AG09319 (cell line): ENCODE data around the gene NBPF15.
A peak's percentile ranks its signal among the peaks of the same experiment; 100 is the strongest.
"Not testable (repeated sequence)": the region's sequence is repeated elsewhere in the genome, so short reads cannot be mapped to it uniquely, and the experiment has no call there.

Source experiments
- DNase-seq: peaks from one replicate; pipeline ENCODE4 v3.0.0-alpha.2; 2010; ENCODE audit warnings: low read depth; ENCODE audit errors: extremely low read depth
- TF ChIP-seq, protein P1 (sequence below): IDR thresholded peaks from 2 replicates; pipeline ENCODE4 v1.5.1; 2011; ENCODE audit warnings: low read depth, mild to moderate bottlenecking, inconsistent platforms, low read length, moderate library complexity

The NBPF15 gene, protein sequence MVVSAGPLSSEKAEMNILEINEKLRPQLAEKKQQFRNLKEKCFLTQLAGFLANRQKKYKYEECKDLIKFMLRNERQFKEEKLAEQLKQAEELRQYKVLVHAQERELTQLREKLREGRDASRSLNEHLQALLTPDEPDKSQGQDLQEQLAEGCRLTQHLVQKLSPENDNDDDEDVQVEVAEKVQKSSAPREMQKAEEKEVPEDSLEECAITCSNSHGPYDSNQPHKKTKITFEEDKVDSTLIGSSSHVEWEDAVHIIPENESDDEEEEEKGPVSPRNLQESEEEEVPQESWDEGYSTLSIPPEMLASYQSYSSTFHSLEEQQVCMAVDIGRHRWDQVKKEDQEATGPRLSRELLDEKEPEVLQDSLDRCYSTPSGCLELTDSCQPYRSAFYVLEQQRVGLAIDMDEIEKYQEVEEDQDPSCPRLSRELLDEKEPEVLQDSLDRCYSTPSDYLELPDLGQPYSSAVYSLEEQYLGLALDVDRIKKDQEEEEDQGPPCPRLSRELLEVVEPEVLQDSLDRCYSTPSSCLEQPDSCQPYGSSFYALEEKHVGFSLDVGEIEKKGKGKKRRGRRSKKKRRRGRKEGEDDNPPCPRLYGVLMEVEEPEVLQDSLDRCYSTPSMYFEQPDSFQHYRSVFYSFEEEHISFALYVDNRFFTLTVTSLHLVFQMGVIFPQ

DNA sequence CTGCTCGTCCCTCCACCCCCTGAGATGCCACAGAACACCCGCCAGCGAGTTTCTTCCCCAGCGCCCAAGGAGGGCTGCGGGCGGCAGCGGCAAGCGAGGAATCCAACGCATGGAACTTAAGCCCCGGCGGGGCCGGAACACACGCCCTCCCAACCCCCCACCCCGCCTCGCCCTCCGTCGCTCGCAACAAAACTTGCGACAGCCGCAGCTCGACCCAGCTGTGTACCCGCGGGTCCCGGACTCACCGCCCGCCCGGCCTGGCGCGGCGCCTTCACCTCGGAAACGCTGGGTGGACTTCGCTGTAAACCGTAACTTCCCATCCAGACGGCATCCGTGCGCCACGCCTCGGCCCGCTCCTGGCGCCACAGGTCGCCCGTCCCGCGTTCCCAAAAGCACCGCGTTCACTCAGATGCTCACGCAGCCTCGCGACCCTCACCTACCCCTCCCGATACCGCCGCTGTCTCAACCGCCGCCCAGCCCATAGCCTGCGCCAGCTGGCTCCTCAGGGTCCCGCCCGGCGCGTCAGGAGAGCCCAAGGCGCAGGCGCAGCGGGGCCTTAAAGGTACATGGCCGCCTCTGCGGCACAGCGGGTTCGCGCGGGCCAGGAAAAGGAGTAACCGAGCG, at the start of gene NBPF15:
Gene NBPF15, minus strand, starts transcription at position 534 of the 624 bp plus-strand sequence. CDS start 21,666 bp downstream, outside the sequence.
- DNase-seq, result not testable (repeated sequence)

DNA sequence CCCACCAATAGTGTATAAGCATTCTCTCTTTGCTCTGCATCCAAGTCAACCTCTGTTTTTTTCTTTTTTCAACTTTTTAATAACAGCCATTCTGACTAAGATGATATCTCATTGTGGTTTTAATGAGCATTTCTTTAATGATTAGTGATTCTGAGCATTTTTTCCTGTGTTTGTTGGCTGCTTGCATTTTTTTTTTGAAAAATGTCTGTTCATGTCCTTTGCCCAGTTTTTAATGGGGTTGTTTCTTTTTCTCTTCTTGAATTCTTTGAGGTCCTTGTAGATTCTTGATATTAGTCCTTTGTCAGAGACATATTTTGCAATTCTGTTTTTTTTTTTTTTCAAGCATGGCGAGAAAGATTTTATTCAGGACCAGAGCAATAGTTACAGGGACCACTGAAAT, 35.0 kb upstream of the NBPF15 start:
- not testable (repeated sequence) for DNase-seq

DNA sequence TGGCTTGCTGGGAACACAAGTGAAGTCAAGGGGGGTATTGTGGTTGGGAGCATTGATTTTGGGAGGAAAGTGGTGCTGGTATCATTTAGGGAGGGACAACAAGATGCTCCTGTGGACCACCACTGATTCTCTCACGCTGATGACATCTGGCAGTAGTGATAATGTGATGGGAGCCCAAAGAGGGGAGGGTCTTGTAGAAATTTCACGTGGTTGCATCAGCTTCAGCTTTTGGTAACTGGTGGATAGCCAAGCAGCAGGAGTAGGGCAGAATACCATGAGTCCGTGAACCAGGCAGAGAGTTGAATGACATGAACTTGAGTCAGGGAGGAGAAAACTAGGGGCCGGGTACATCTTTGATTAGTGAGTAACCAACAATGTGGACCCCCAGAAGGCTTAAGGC, 32.7 kb upstream of the NBPF15 start:
- not testable (repeated sequence) for DNase-seq

DNA sequence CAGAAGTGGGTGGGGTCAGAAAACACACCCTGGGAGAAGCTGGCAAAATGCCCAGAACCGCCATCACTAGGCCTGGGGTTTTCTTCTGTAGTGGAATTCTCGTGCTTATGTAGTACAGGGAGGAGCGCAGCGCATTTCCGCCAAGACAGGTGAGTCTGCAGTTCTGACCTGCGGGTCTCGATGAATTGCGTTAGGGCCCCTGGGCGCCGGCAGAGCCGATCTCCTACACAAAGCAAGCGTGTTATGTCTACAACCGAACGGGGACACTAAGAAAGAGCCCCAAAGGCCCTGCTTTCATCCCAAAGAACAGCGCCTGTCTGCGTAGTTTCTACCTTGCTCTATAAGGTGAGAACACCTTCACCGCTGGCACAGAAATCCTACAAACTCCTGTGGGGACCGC, 28.9 kb upstream of the NBPF15 start:
- DNase-seq, result not testable (repeated sequence)

DNA sequence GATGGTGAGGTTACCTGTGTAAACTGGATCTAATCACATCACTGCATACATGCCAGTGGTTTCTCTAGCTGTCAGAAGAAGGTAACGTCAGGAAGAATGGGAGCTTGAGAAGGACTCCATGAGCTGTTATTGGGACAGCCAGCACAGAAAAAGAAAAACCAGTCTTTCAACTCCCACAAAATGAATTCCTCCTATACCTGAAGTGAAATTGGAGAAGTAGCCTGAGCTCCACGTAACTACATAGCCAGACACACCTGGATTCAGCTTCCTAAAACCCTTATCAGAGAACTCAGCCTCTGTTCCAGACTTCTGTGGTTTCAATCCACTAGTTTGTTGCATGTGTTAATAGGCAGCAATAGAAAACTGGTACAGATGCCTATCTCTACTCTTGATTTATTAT, 25.5 kb upstream of the NBPF15 start:
- not testable (repeated sequence) for DNase-seq

DNA sequence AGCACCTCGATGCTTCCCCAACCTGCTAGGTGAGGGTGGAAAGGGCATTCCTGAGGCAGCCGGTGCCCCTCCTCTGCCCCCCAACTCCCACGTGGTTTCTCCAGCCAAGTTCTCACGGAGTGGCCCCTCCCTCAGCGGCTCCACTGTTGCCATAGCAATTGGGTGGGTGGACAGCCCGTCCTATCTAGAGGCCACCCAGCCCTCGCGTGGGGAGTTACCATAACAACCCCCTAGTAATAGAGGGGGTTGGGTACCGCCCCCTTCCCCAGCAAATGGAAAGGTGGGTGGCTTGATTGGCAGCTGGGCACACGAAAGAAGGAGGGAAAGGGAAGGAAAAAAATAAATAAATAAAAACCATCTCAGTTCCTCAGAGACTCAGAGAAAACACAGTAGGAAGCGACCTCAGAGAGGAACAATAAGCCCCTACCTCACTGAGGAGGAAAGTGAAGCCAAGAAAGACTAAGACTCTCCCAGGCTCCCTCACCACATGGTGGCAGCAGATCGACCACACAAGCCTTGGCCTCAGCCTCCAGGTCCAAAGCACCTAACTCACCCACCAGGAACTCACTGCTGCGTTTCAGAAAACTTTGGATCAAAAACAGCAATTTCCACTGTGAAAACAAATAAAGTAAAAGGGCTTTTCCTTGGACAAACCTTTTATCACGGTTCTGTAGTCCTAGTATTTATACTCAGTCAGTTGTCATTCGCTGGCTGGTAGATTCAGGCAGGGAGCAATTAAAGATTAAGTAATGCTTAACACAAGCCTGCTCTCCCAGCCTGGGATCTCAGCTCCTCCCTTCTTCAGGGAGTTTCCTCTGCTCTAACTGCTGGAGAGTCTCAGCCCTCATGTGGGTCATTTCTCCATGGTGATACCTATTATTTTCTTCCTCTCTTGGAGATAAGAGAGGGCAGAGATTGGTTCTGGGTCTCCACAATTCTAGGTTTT, 23.9 kb upstream of the NBPF15 start:
- DNase-seq, result not testable (repeated sequence)

DNA sequence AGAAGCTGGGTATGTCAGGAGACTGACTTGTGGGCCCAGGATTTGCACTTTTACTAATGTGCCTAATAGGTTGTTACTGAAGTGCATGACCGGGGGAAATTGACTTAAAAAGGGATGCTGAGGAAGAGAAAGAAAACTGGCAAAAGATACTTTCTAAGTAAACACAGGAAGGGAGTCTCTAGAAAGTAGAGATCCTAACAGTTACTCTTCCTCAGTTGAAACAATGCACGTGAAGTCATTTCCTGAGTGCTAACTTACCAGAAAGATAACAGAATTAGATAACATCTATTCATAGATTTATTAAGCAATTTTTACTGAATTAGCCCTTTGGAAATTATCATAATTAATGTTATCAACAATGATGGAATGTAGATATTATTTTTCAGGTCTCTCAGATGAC, 12.4 kb upstream of the NBPF15 start:
- DNase-seq, result not testable (repeated sequence)

DNA sequence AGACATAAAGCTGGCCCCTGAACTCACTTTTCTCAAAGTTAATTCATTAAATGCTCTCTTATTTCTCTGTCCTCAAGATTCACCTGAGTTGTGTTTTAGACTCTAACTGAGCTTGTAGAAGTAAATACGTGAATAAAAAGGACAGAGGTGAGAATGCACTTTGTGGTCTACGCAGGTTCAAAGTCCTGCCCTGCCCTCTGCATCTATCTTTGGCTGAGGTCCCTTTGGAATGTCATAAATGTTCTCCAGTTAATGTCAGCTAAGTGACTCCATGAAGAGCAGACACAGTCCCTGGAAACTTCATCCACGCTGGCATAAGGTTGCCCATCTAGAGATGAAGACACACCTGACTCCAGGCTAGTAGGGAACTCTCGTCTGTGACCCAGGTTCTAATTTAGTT, 10.0 kb upstream of the NBPF15 start:
- DNase-seq, result not testable (repeated sequence)

DNA sequence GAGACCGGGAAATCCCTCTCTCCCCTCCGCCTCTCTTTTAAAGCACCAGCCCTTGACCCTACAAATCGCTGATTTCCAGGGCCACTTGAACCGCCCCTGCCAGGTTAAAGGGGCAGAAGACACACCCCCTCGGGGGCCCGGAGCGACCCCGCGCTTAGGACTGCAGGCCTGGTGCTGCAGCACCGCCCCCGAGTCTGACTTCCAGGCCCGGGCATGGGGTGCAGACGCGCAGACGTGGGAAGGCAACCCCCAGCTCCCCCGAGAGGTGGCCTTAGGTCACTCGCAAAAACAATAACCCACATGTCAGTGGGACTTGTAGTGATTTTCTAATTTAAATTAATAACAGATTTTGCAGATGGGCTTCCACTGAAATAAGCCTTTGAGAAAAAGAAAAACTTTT, 309 bp upstream of the NBPF15 start:
- not testable (repeated sequence) for DNase-seq

DNA sequence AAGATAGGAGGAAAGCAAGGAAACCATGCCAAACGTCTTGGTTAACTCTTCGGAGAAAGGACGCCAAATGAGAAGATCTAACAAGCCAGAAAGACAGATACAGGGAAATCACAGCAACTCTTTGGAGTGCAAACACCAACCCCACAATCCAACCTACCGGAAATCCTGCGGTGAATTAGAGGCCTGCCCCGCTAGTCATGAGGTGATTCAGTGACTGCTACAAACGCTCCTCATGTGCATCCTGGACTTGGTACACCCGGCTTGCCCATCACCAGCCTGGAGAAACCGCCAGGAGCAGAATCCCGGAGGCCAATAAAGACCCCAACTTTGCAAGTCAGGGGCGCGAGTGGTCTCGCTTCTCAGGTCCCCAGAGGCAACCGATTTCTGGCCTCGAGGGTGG, 783 bp downstream of the NBPF15 start:
- DNase-seq, result not testable (repeated sequence)

DNA sequence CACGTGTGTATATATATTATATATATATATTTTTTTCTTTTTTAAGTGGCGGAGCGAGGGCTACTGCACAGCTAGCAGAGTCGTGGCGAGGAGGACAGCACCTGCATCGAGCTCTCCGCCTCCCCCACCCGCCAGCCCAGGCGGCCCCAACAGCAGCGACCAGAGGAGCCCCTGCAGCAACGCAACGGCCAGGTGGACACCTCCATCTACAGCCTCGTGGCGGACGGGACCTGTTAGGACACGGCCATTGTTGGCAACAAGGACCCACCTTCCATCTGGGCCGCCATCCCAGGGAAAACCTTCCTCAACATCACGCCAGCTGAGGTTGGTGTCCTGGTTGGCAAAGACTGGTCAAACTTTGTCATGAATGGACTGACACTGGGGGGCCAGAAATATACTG, 19.1 kb downstream of the NBPF15 start:
- not testable (repeated sequence) for DNase-seq

DNA sequence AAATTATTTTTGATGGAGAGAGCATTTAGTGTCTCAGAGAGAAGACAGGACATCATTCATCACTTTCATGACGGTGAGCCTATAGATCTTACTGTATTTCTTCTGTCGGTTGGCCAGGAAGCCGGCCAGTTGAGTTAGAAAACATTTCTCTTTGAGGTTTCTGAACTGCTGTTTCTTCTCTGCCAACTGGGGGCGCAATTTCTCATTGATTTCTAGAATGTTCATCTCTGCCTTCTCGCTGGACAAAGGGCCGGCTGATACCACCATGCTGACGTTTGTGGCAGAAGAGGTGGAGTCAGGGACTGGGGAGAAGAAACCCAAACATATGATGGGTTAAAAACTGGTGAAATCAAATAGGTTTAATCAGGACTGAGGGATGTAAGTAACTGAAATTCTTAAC, 21.7 kb downstream of the NBPF15 start:
- TF ChIP-seq, protein P1, sequence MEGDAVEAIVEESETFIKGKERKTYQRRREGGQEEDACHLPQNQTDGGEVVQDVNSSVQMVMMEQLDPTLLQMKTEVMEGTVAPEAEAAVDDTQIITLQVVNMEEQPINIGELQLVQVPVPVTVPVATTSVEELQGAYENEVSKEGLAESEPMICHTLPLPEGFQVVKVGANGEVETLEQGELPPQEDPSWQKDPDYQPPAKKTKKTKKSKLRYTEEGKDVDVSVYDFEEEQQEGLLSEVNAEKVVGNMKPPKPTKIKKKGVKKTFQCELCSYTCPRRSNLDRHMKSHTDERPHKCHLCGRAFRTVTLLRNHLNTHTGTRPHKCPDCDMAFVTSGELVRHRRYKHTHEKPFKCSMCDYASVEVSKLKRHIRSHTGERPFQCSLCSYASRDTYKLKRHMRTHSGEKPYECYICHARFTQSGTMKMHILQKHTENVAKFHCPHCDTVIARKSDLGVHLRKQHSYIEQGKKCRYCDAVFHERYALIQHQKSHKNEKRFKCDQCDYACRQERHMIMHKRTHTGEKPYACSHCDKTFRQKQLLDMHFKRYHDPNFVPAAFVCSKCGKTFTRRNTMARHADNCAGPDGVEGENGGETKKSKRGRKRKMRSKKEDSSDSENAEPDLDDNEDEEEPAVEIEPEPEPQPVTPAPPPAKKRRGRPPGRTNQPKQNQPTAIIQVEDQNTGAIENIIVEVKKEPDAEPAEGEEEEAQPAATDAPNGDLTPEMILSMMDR, result peak; percentile 9; the same call in 1 of the 2 replicates
- DNase-seq, result not testable (repeated sequence)

DNA sequence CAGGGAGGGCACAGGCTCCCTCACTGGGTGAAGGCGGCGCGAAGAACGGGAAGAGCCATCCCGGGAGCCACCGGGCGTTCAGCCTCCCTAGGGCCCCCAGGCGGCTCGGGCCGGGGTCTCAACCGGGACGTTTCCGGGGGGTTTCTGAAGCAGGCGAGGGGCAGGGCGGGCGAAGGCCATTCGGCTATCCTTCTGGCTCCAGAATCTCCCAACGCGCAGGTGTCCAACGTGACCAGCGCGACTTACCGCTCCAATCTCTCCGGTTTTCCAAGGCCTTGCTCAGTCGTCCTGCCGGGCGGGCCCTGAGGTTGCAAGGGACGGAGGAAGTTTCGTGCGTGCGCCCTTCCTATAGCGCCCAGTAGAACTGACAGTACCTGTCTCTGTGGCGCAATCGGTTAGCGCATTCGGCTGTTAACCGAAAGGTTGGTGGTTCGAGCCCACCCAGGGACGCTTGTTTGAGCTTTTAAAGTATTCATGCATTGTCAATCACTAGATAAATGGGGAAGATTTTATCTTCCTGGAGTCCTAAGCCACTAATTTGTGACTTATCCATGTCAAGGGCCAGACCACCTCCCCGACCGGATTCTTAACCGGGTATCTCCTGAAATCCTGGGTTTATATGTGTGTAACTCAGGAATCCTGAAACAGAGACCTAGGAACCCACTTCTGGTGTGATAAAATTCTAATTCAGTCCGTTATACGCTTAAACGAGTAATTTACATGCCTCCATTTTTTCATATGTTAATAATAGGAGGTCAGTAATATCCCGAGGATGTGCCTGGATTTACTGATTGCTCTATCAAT, 42.4 kb downstream of the NBPF15 start:
- DNase-seq, result not testable (repeated sequence)

DNA sequence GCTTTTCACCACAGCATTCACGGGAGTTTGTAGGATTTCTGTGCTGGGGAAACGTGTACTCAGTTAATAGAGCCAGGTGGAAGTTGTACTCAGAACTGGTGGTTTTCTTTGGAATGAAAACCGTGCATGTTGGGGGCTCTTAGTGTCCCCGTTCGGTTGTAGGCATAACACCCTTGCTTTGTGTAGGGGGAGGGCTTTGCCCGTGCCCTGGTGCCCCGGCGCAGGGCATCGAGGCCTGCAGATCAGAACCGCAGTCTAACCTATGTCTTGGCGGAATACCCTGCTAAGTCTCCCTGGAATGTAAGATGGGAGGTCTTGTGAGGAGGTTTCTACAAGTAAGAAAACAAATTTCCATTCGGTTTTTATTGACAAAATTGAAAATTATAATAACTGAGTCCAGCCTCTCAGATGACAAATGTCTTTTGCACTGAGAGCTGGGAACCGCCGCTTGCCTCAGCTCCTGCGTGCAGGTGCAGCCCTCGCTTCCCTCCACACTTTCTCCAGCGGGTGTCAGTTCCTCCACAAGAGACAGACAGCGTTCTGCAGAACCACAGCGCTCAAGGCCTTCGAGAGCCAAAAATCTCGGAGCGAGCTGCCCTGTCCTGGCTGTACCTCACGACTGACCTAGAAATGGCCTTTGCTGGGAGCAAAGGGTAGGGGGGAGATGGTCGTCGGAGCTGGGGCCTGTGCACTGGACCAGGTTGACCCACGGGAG, 47.9 kb downstream of the NBPF15 start:
- DNase-seq, result not testable (repeated sequence)

DNA sequence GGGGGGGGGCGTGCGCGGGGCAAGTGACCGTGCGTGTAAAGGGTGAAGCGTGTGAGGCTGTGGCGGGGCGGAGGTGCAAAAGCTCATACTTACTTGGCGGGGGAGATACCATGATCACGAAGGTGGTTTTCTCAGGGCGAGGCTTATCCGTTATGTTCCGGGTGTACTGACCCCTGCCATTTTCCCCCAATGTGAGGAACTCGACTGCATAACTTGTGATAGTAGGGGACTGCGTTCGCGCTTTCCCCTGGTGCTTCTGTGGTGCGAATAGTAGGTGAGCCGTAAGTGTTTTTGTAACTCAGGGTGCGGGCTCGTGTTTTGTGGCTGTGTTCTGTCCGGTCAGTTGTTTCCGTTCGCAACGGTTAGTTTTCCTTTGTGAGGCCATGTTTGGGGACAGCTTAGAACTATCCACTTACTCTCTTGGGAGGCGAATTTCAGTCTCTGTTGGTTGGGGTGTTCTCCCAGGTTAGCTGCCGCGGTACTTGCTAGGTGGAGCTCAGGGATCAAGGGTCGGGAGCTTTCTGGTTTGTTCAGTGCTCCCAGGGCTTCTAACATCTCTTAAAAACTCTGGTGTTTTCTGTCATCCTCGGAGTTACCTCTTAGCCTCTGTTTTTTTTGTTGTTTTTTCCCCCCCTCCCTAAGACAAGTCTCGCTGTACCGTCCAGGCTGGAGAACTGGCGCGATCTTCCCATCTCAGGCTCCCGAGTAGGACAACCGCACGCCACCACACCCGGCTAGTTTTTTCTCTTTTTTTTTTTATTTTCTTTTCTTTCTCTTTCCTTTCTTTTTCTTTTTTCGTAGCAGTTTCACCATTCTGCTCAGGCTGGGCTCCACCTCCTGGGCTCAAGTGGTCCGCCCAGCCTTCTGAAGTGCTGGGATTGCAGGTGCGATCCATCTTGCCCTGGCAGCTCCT, 48.7 kb downstream of the NBPF15 start:
- DNase-seq, result peak; percentile 76

DNA sequence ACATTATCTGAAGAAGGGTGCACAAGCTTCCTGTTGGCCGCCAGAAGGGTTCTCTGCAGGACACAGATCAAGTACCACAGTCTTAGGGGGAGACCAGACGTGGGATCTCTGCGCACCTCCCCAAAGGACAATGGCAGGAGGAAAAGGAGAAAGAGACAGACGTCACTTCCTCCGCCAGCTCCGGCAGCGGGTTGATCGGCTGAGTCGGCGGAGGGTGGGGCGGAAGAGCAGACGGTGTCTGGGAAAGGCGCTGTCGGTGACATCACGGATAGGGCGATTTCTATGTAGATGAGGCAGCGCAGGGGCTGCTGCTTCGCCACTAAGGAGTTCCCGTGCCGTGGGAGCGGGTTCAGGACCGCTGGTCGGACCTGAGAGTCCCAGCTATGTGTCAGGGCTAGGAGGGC, 49.4 kb downstream of the NBPF15 start:
- peak; percentile 34 for DNase-seq

DNA sequence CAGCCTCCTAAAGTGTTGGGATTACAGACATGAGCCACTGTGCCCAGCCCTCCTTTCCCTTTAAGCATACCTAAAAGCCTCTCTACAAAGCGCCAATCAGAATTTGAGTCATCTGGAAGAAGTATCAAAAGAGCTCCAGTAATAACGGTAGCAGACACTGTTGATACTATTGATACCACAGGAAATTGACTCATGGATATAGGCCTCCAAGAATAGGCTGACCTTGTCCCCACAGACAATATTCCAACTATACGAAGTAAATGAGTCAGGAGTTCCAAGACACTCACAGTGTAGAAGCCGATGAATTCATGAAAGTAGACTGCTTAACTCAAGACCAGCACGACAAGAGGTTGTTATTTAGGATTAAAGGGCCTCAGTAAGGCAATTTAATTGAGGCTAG, 58.7 kb downstream of the NBPF15 start:
- DNase-seq, result not testable (repeated sequence)
